Heart left ventricle (tissue), 13 donors: ENCODE data around the gene MIDN.

ENCODE experiments used
- POLR2A ChIP-seq, 2 donors: fragments of 450-650 bp; IDR thresholded peaks; one replicate each; pipeline ENCODE4 v1.6.1; 2017; ENCODE audit warnings: antibody characterized with exemption in 2 of 2, mild to moderate bottlenecking in 2 of 2, moderate library complexity in 2 of 2
- TF ChIP-seq, protein P1 (sequence below), 12 donors: fragments of 200-600 bp; sonication (generic) in 4 of 12; IDR thresholded peaks; one replicate each; pipeline versions ENCODE4 v1.5.0 to v1.8.0; 2018 to 2022; ENCODE audit warnings: antibody characterized with exemption in 12 of 12, mild to moderate bottlenecking in 5 of 12
- donor health status: ischemic (EF 13 %, LVEDD 7.1; RV severe dilation, severe dysfunction).
- donor health status: DM: no; HTN: yes; CAD: no.
- donor health status: DM: no; HTN: no; CAD: no.
- donor health status: ischemic (EF 25% LVEDD 6.9; RV normal size, moderate dysfunction).
- donor health status: ischemic (EF 25% LVEDD 5.7; RV mildly dilated, moderate dysfunction).
- donor health status: ischemic (EF 35%, LVEDD 5.7; RV mildly dilated, moderate dysfunction).
- donor health status: nonischemic (EF 11% LVEDD 7.7; RV severe dilation, severe dysfunction).
- donor health status: DM: yes; HTN: yes; CAD: no.
- donor health status: PGD.
- donor health status: ischemic (EF 29% LVEDD 5.4; RV normal size, mild dysfunction).
- donor health status: nonischemic (EF 23%, LVEDD 6.1; RV moderate dilation, normal function).

DNA sequence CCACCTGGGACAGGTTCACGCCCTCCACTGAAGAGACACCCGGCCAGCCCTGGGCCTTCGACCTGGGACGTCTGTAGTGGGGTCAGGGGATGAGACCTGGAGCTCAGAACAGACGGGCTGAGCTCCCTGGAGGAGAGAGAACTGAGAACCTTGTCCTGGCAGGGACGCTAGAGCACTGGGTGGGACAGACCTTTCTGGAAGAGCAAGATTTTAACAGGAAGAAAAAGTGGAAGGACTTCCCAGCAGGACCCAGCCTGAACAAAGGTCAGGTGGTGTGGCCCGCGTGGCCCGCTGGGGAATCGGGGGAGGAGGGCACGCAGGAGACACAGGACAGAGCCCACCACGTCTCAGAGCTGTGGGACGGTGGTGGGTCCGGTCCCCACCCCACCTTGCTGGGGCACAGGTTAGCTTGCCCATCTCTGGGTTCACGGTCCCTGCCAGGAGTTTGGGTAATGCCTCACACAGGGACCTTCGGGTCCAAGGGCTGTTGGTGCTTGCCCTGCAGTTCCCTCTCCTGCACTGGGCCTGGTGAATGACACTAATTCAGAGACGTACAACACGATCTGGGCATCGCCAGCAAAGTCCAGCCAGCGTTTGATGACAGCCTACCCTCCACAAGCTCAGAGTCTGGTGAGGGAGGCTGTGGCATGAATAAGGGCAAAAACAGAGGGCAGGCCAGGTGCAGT, 36.1 kb downstream of the MIDN start:
- TF ChIP-seq, protein P1, sequence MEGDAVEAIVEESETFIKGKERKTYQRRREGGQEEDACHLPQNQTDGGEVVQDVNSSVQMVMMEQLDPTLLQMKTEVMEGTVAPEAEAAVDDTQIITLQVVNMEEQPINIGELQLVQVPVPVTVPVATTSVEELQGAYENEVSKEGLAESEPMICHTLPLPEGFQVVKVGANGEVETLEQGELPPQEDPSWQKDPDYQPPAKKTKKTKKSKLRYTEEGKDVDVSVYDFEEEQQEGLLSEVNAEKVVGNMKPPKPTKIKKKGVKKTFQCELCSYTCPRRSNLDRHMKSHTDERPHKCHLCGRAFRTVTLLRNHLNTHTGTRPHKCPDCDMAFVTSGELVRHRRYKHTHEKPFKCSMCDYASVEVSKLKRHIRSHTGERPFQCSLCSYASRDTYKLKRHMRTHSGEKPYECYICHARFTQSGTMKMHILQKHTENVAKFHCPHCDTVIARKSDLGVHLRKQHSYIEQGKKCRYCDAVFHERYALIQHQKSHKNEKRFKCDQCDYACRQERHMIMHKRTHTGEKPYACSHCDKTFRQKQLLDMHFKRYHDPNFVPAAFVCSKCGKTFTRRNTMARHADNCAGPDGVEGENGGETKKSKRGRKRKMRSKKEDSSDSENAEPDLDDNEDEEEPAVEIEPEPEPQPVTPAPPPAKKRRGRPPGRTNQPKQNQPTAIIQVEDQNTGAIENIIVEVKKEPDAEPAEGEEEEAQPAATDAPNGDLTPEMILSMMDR (IDR thresholded peaks at IDR 0.05), result no peak
- TF ChIP-seq POLR2A (IDR thresholded peaks at IDR 0.05), result no peak
